ENCODE data around the gene KLHL28. TPM values are rescaled to one million over a fixed set of nuclear protein-coding genes. Genes with fewer than 3 reads are reported as not detected.
A peak's percentile ranks its signal among the peaks of the same experiment; 100 is the strongest.

The KLHL28 gene
- total RNA-seq, 5 donors from 2014 or later (not counting 1 experiment from before 2014, with no cell fraction given): 28.0 to 47.9 (median 35.0) TPM

DNA sequence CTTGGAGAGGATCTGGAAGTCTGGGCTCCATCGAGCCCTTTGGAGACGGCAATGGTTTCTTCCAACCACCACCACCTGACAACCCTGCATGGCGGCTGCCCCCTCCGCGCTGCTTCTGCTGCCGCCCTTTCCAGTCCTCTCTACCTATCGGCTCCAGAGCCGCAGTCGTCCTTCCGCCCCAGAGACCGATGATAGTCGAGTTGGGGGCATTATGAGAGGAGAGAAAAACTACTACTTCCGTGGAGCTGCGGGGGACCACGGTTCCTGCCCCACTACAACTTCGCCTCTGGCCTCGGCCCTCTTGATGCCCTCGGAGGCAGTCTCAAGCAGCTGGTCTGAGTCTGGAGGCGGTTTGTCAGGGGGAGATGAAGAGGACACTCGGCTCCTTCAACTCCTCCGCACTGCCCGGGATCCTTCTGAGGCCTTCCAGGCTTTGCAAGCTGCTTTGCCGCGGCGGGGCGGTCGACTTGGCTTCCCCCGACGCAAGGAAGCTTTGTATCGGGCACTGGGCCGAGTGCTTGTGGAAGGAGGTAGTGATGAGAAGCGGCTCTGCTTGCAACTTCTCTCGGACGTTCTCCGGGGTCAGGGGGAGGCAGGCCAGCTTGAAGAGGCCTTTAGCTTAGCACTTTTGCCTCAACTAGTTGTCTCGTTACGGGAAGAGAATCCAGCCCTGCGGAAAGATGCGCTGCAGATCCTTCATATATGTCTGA lies 742 bp upstream of the KLHL28 start:
- Histone ChIP-seq H3K4me3 (ENCODE audit: control insufficient read depth in 1 of 2, extremely low read depth in 1 of 2, low read length in 1 of 2) (peak overlapping the region; percentile 72 to 95), H3K4me1 (ENCODE audit: control insufficient read depth in 1 of 2, extremely low read depth in 1 of 2, insufficient read depth in 2 of 2, low read length in 2 of 2) (peaks cover 22 to 26% of the 10 kb centered on the region in 2 experiments)
- POLR2A ChIA-PET: interaction anchor here (0.5 to 2.7 kb wide), 17 partner anchors 14 to 308 kb away, joined by 3 to 17 read pairs (median 3); partner anchors contain the start of genes FKBP3 (in 2 of the 2), FANCM (in 1 of the 2) and PRPF39 (in 1 of the 2)

GRCh38 chr14:44961151-44961553 lies 595 bp downstream of the KLHL28 start:
- ATAC-seq (replicated peaks in 1 of 4) (peak; percentile 29 to 48 (median 36)), DNase-seq (peak; percentile 7 to 78 (median 55))
- no peaks in the 10 kb centered on the region for H3K27me3 ChIP-seq (replicated peaks in 1 of 2; ENCODE audit: control insufficient read depth in 2 of 2, extremely low read depth in 1 of 2, insufficient read depth in 2 of 2, low read length in 1 of 2)
- H3K27ac ChIP-seq (ENCODE audit: low read length): peak overlapping the region; percentile 85
- Mint-ChIP-seq H3K36me3 (peaks cover 15% of the 10 kb centered on the region), H3K9me3 (peaks cover 4 to 15% (median 10%) of the 10 kb centered on the region in 3 donors), H3K4me3 (no peak overlapping the region), H3K27me3 (no peaks in the 10 kb centered on the region), H3K4me1 (peaks cover 41 to 63% (median 60%) of the 10 kb centered on the region in 3 donors), H3K27ac (no peak overlapping the region)
- H3K4me1 ChIP-seq (ENCODE audit: control insufficient read depth in 1 of 2, extremely low read depth in 1 of 2, insufficient read depth in 2 of 2, low read length in 2 of 2): peaks cover 19 to 28% of the 10 kb centered on the region in 2 experiments
- WGBS (ENCODE audit: insufficient coverage): 0% methylated on average over 5 of the region's 14 CpGs
- CTCF ChIA-PET: interaction anchor here in 1 of 2 donors (0.5 to 3.4 kb wide), 8 partner anchors 19 to 1122 kb away, joined by 3 to 16 read pairs (median 4); partner anchors contain the start of genes FANCM and FKBP3
- peaks cover 3% of the 10 kb centered on the region for H3K9me3 ChIP-seq
- no peaks in the 10 kb centered on the region for H3K36me3 ChIP-seq (ENCODE audit: control insufficient read depth in 2 of 2, extremely low read depth in 1 of 2, insufficient read depth in 1 of 2, low read length in 1 of 2)
- H3K4me3 ChIP-seq (ENCODE audit: control insufficient read depth in 1 of 2, extremely low read depth in 1 of 2, low read length in 1 of 2): peak overlapping the region; percentile 72 to 95
- POLR2A ChIA-PET: interaction anchor here (0.5 to 2.7 kb wide), 14 partner anchors 13 to 292 kb away, joined by 3 to 17 read pairs (median 4); partner anchors contain the start of genes FANCM (in 1 of the 2) and FKBP3 (in 1 of the 2)

More for the DNA sequence above, 742 bp upstream of the KLHL28 start:
- Mint-ChIP-seq H3K27me3 (no peaks in the 10 kb centered on the region), H3K9me3 (peaks cover 4 to 21% (median 14%) of the 10 kb centered on the region in 3 donors), H3K4me3 (no peak overlapping the region), H3K27ac (no peak overlapping the region), H3K4me1 (peaks cover 41 to 66% (median 63%) of the 10 kb centered on the region in 3 donors), H3K36me3 (peaks cover 21% of the 10 kb centered on the region)
- Histone ChIP-seq H3K9me3 (peaks cover 3% of the 10 kb centered on the region), H3K27me3 (replicated peaks in 1 of 2; ENCODE audit: control insufficient read depth in 2 of 2, extremely low read depth in 1 of 2, insufficient read depth in 2 of 2, low read length in 1 of 2) (no peaks in the 10 kb centered on the region), H3K27ac (ENCODE audit: low read length) (peak overlapping the region; percentile 81), H3K36me3 (ENCODE audit: control insufficient read depth in 2 of 2, extremely low read depth in 1 of 2, insufficient read depth in 1 of 2, low read length in 1 of 2) (no peaks in the 10 kb centered on the region)
- peak; percentile 45 to 58 (median 50) for ATAC-seq (replicated peaks in 1 of 4)
- WGBS (ENCODE audit: insufficient coverage): 4% methylated on average over 24 of the region's 39 CpGs
- DNase-seq: peak in 15 of 35 experiments; percentile 4 to 76 (median 61)
- CTCF ChIA-PET: interaction anchor here in 1 of 2 donors (0.8 to 3.4 kb wide), 8 partner anchors 21 to 291 kb away, joined by 3 to 16 read pairs (median 4); partner anchors contain the start of genes FANCM, FKBP3 and MIS18BP1

DNA sequence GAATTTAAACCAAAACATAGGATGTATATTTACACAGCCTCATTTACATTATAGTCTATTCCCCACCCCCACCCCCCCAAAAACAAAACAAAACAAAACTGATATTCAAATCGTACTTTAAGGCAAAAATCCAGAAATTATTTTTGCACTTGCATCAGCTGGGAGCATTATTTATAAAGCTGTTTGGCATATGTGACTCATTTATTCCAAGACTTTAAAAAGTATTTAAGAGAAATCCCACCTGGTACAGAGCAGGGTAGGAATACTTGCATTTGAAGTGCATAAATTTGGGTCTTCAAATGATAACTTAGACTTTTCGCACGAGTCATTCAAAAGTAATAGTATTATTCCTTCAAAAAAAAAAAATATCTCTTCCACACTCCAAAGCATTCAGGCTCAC lies 1.1 kb downstream of the KLHL28 start:
- H3K4me3 Mint-ChIP-seq: no peak overlapping the region
- Histone ChIP-seq H3K4me3 (ENCODE audit: control insufficient read depth in 1 of 2, extremely low read depth in 1 of 2, low read length in 1 of 2) (peak overlapping the region; percentile 72 to 95), H3K27me3 (replicated peaks in 1 of 2; ENCODE audit: control insufficient read depth in 2 of 2, extremely low read depth in 1 of 2, insufficient read depth in 2 of 2, low read length in 1 of 2) (no peaks in the 10 kb centered on the region), H3K27ac (ENCODE audit: low read length) (peak overlapping the region; percentile 85), H3K36me3 (ENCODE audit: control insufficient read depth in 2 of 2, extremely low read depth in 1 of 2, insufficient read depth in 1 of 2, low read length in 1 of 2) (no peaks in the 10 kb centered on the region), H3K9me3 (peaks cover 3% of the 10 kb centered on the region), H3K4me1 (ENCODE audit: control insufficient read depth in 1 of 2, extremely low read depth in 1 of 2, insufficient read depth in 2 of 2, low read length in 2 of 2) (peaks cover 19 to 28% of the 10 kb centered on the region in 2 experiments)
- POLR2A ChIA-PET: interaction anchor here (0.7 to 2.7 kb wide), 4 partner anchors 11 to 178 kb away, joined by 3 to 17 read pairs (median 6); partner anchors contain the start of gene FKBP3 (in 1 of the 2)
- DNase-seq: no peak
- peaks cover 15% of the 10 kb centered on the region for H3K36me3 Mint-ChIP-seq
- peaks cover 46 to 66% (median 64%) of the 10 kb centered on the region in 3 donors for H3K4me1 Mint-ChIP-seq
- H3K27ac Mint-ChIP-seq: peak overlapping the region; percentile 52 to 55
- H3K27me3 Mint-ChIP-seq: no peaks in the 10 kb centered on the region
- CTCF ChIA-PET: interaction anchor here in 1 of 2 donors (0.5 to 0.7 kb wide), 2 partner anchors 303 to 1123 kb away, joined by 3 to 4 read pairs; no protein-coding TSS in a partner anchor
- no peak for ATAC-seq (replicated peaks in 1 of 4)
- no CpG with 5 or more reads among the region's 3 CpGs for WGBS (ENCODE audit: insufficient coverage)
- H3K9me3 Mint-ChIP-seq: peaks cover 4 to 15% (median 10%) of the 10 kb centered on the region in 3 donors

DNA sequence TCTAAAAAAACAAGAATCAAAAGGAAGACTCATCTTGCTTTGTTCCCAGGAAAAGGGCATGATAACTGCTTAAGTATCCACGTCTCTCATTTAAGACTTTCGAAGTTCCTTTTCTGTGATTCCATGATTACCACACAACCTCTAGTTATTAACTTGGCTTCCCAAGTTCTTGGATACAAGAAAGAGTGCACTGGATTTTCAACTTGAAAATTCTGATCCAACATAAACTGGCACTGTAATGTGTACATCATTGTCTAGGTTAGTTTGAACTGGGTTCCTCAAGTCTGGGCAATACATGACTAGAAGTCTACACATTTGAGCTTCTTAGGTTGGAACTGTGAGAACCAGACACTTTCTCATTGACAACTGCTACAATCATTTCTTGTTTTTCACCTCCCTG lies 1.6 kb downstream of the KLHL28 start:
- H3K27me3 Mint-ChIP-seq: no peaks in the 10 kb centered on the region
- WGBS (ENCODE audit: insufficient coverage): 52% methylated on average over 2 of the region's 2 CpGs
- Histone ChIP-seq H3K27ac (ENCODE audit: low read length) (no peak overlapping the region), H3K36me3 (ENCODE audit: control insufficient read depth in 2 of 2, extremely low read depth in 1 of 2, insufficient read depth in 1 of 2, low read length in 1 of 2) (no peaks in the 10 kb centered on the region), H3K4me1 (ENCODE audit: control insufficient read depth in 1 of 2, extremely low read depth in 1 of 2, insufficient read depth in 2 of 2, low read length in 2 of 2) (peaks cover 22 to 28% of the 10 kb centered on the region in 2 experiments), H3K4me3 (ENCODE audit: control insufficient read depth in 1 of 2, extremely low read depth in 1 of 2, low read length in 1 of 2) (peak overlapping the region in 1 of 2 donors; percentile 72), H3K27me3 (replicated peaks in 1 of 2; ENCODE audit: control insufficient read depth in 2 of 2, extremely low read depth in 1 of 2, insufficient read depth in 2 of 2, low read length in 1 of 2) (no peaks in the 10 kb centered on the region), H3K9me3 (peaks cover 3% of the 10 kb centered on the region)
- peak overlapping the region; percentile 52 to 55 for H3K27ac Mint-ChIP-seq
- DNase-seq: no peak
- ATAC-seq (replicated peaks in 1 of 4): no peak
- ChIA-PET POLR2A (interaction anchor here in 1 of 2 donors (0.7 kb wide), 1 partner anchor 10 kb away, joined by 5 read pairs; no protein-coding TSS in a partner anchor), CTCF (interaction anchor here in 1 of 2 donors (0.7 kb wide), 1 partner anchor 303 kb away, joined by 4 read pairs; no protein-coding TSS in a partner anchor)
- H3K4me1 Mint-ChIP-seq: peaks cover 47 to 67% (median 65%) of the 10 kb centered on the region in 3 donors
- H3K9me3 Mint-ChIP-seq: peaks cover 4 to 13% (median 8%) of the 10 kb centered on the region in 3 donors
- H3K36me3 Mint-ChIP-seq: peaks cover 13% of the 10 kb centered on the region
- H3K4me3 Mint-ChIP-seq: no peak overlapping the region

- ChIA-PET POLR2A (no interaction called here), CTCF (no interaction called here)
- Mint-ChIP-seq H3K9me3 (peaks cover 4 to 8% (median 6%) of the 10 kb centered on the region in 3 donors), H3K27ac (no peak overlapping the region), H3K4me3 (no peak overlapping the region), H3K27me3 (no peaks in the 10 kb centered on the region), H3K36me3 (peaks cover 11% of the 10 kb centered on the region), H3K4me1 (peaks cover 47 to 63% (median 61%) of the 10 kb centered on the region in 3 donors)
- H3K4me3 ChIP-seq (ENCODE audit: control insufficient read depth in 1 of 2, extremely low read depth in 1 of 2, low read length in 1 of 2): no peak overlapping the region
- no peak for DNase-seq
- H3K4me1 ChIP-seq (ENCODE audit: control insufficient read depth in 1 of 2, extremely low read depth in 1 of 2, insufficient read depth in 2 of 2, low read length in 2 of 2): peaks cover 22 to 28% of the 10 kb centered on the region in 2 experiments
- no peak for ATAC-seq (replicated peaks in 1 of 4)
- no peaks in the 10 kb centered on the region for H3K36me3 ChIP-seq (ENCODE audit: control insufficient read depth in 2 of 2, extremely low read depth in 1 of 2, insufficient read depth in 1 of 2, low read length in 1 of 2)
- WGBS (ENCODE audit: insufficient coverage): no CpG with 5 or more reads among the region's 3 CpGs
- no peak overlapping the region for H3K27ac ChIP-seq (ENCODE audit: low read length)
- H3K27me3 ChIP-seq (replicated peaks in 1 of 2; ENCODE audit: control insufficient read depth in 2 of 2, extremely low read depth in 1 of 2, insufficient read depth in 2 of 2, low read length in 1 of 2): no peaks in the 10 kb centered on the region
- peaks cover 3% of the 10 kb centered on the region for H3K9me3 ChIP-seq
Observed at GRCh38 chr14:44959538-44959937, 2.2 kb downstream of the KLHL28 start.

DNA sequence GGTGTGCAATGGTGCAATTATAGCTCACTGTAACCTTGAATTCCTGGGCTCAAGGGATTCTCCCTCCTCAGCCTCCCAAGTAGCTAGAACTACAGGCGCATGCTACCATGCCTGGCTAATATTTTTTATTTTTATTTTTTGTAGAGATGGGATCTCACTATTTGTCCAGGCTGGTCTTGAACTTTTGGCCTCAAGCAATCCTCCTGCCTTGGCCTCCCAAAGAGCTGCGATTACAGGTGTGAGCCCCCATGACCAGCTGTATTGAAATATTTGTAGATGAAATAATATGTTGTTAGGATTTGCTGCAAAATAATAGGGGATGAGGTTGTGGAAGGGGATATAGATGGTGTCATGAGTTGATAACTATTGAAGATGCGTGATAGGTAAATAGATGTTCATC lies 4.9 kb downstream of the KLHL28 start:
- Histone ChIP-seq H3K4me3 (ENCODE audit: control insufficient read depth in 1 of 2, extremely low read depth in 1 of 2, low read length in 1 of 2) (no peak overlapping the region), H3K36me3 (ENCODE audit: control insufficient read depth in 2 of 2, extremely low read depth in 1 of 2, insufficient read depth in 1 of 2, low read length in 1 of 2) (peaks cover 0 to 7% of the 10 kb centered on the region in 2 donors), H3K27ac (ENCODE audit: low read length) (no peak overlapping the region), H3K9me3 (no peaks in the 10 kb centered on the region), H3K27me3 (replicated peaks in 1 of 2; ENCODE audit: control insufficient read depth in 2 of 2, extremely low read depth in 1 of 2, insufficient read depth in 2 of 2, low read length in 1 of 2) (no peaks in the 10 kb centered on the region), H3K4me1 (ENCODE audit: control insufficient read depth in 1 of 2, extremely low read depth in 1 of 2, insufficient read depth in 2 of 2, low read length in 2 of 2) (peaks cover 4 to 28% of the 10 kb centered on the region in 2 experiments)
- H3K9me3 Mint-ChIP-seq: no peaks in the 10 kb centered on the region
- POLR2A ChIA-PET: interaction anchor here in 1 of 2 donors (0.6 to 1.4 kb wide), 2 partner anchors 15 to 25 kb away, joined by 3 to 4 read pairs; no protein-coding TSS in a partner anchor
- peaks cover 18% of the 10 kb centered on the region for H3K36me3 Mint-ChIP-seq
- peaks cover 48 to 57% (median 57%) of the 10 kb centered on the region in 3 donors for H3K4me1 Mint-ChIP-seq
- ATAC-seq (replicated peaks in 1 of 4): no peak
- H3K4me3 Mint-ChIP-seq: no peak overlapping the region
- CTCF ChIA-PET: interaction anchor here (0.6 to 1.3 kb wide), 2 partner anchors 174 to 178 kb away, joined by 4 to 11 read pairs; partner anchors contain the start of gene FKBP3 (in 1 of the 2)
- no peak for DNase-seq
- no peak overlapping the region for H3K27ac Mint-ChIP-seq
- H3K27me3 Mint-ChIP-seq: no peaks in the 10 kb centered on the region
- 100% methylated on average over 1 of the region's 3 CpGs for WGBS (ENCODE audit: insufficient coverage)

Measured in T-cell (primary cell).